ENCODE data around the gene MIEN1. TPM values are rescaled to one million over a fixed set of nuclear protein-coding genes. Genes with fewer than 3 reads are reported as not detected.

The MIEN1 gene
- total and polyA plus RNA-seq, 2 of the 13 experiments (the other 11 are each of a cell fraction or from before 2014, with no cell fraction given): 40.6 to 56.6 TPM

DNA sequence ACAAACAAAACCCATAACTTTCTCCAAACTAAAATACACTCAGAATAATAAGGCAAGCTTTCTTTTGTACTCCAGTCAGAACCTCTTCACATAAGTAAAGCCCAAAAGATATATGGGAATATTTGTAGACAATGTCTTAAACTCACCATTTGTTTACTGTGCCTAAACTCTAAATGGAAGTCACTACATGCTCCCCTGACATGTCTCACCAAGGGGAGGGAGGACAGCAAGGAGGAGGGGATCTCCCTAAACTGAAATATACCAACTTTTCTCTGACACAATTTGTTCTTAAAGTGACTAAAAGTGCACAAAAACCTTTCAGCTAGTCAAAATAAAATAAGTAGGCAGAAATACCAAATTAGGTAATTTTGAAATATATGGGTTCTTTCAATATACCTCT is 45.9 kb upstream of the MIEN1 start (continued):
- TF ChIP-seq KIAA2018 (CRISPR knock-in tag; IDR thresholded peaks at IDR 0.05; ENCODE audit: borderline replicate concordance) (no peak), MIXL1 (CRISPR knock-in tag; IDR thresholded peaks at IDR 0.05) (no peak), ZNF562 (CRISPR knock-in tag; IDR thresholded peaks at IDR 0.05; ENCODE audit: borderline replicate concordance) (no peak), HNRNPK (IDR thresholded peaks at IDR 0.05; ENCODE audit: low read depth, low read length, poor library complexity, severe bottlenecking) (no peak), KLF11 (CRISPR knock-in tag; IDR thresholded peaks at IDR 0.05) (no peak), ZNF260 (CRISPR knock-in tag; IDR thresholded peaks at IDR 0.05; ENCODE audit: borderline replicate concordance, low read depth) (no peak), ZNF441 (CRISPR knock-in tag; IDR thresholded peaks at IDR 0.05; ENCODE audit: borderline replicate concordance) (no peak), MLXIP (CRISPR knock-in tag; IDR thresholded peaks at IDR 0.05; ENCODE audit: borderline replicate concordance) (no peak)
- TF ChIP-seq, protein P1, sequence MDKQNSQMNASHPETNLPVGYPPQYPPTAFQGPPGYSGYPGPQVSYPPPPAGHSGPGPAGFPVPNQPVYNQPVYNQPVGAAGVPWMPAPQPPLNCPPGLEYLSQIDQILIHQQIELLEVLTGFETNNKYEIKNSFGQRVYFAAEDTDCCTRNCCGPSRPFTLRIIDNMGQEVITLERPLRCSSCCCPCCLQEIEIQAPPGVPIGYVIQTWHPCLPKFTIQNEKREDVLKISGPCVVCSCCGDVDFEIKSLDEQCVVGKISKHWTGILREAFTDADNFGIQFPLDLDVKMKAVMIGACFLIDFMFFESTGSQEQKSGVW (CRISPR knock-in tag; IDR thresholded peaks at IDR 0.05; ENCODE audit: borderline replicate concordance): no peak

Data from HepG2 (cell line).